Type B pancreatic cell (in vitro differentiated cells): Measurements from ENCODE around the gene ZNF236. TPM values are rescaled to one million over a fixed set of nuclear protein-coding genes. Genes with fewer than 3 reads are reported as not detected.

Experiments
- DNase-seq: peaks from one replicate; pipeline ENCODE4 v3.0.0; 2021; ENCODE audit warnings: mixed read lengths; ENCODE audit not compliant: unreplicated experiment; ENCODE audit errors: extremely low spot score
- H3K27ac Mint-ChIP-seq: 2 replicates; pipeline ENCODE4 v1.8.0; 2021; ENCODE audit warnings: mild to moderate bottlenecking, mixed read lengths
- H3K27me3 Mint-ChIP-seq: 2 replicates; pipeline ENCODE4 v1.8.0; 2021; ENCODE audit warnings: mixed read lengths
- H3K36me3 Mint-ChIP-seq: 2 replicates; pipeline ENCODE4 v1.8.0; 2021; ENCODE audit warnings: mixed read lengths
- H3K4me1 Mint-ChIP-seq: one replicate; pipeline ENCODE4 v1.8.0; 2021; ENCODE audit warnings: mixed read lengths; ENCODE audit not compliant: unreplicated experiment
- H3K4me3 Mint-ChIP-seq: 2 replicates; pipeline ENCODE4 v1.8.0; 2021; ENCODE audit warnings: mild to moderate bottlenecking, mixed read lengths
- H3K9me3 Mint-ChIP-seq: 2 replicates; pipeline ENCODE4 v1.8.0; 2021; ENCODE audit warnings: mixed read lengths
- total RNA-seq: library from RNA; stranded (reverse); gene quantifications from 2 replicates; pipeline ENCODE4 v1.2.1, GENCODE V29; 2021; ENCODE audit warnings: low replicate concordance
- TF ChIP-seq, protein P1 (sequence below): fragments of 200-600 bp; sonication (generic); conservative IDR thresholded peaks from 2 replicates; pipeline ENCODE4 v1.5.0; 2021; ENCODE audit warnings: antibody characterized with exemption, mild to moderate bottlenecking

The ZNF236 gene
- total RNA-seq, 1 donor from 2014 or later: 20.2 TPM

DNA sequence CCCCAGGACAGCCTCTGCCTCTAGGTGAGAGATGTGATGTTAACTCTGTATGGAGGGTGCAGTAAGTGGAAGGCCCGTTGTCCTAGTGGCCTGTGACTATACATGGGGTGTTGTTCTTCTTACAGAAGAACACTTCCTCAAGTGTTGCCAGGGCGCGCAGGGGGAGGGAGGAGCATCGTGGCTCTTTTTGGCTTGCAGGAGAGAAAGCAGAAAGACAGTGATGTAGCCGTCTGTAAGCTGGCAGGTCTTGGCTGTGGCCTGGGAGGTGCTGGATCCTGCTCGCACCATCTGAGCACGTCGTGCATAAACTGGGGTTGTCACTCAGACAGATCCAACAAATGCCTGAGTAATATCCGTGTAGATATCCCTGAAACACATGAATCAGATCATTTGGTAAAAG lies 44.3 kb downstream of the ZNF236 start:
- TF ChIP-seq, protein P1, sequence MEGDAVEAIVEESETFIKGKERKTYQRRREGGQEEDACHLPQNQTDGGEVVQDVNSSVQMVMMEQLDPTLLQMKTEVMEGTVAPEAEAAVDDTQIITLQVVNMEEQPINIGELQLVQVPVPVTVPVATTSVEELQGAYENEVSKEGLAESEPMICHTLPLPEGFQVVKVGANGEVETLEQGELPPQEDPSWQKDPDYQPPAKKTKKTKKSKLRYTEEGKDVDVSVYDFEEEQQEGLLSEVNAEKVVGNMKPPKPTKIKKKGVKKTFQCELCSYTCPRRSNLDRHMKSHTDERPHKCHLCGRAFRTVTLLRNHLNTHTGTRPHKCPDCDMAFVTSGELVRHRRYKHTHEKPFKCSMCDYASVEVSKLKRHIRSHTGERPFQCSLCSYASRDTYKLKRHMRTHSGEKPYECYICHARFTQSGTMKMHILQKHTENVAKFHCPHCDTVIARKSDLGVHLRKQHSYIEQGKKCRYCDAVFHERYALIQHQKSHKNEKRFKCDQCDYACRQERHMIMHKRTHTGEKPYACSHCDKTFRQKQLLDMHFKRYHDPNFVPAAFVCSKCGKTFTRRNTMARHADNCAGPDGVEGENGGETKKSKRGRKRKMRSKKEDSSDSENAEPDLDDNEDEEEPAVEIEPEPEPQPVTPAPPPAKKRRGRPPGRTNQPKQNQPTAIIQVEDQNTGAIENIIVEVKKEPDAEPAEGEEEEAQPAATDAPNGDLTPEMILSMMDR: no peak
- no peaks in the 10 kb centered on the region for H3K27me3 Mint-ChIP-seq
- no peak overlapping the region for H3K4me3 Mint-ChIP-seq
- no peaks in the 10 kb centered on the region for H3K9me3 Mint-ChIP-seq
- H3K4me1 Mint-ChIP-seq: peaks cover 10% of the 10 kb centered on the region
- DNase-seq: no peak
- peaks cover 37% of the 10 kb centered on the region for H3K36me3 Mint-ChIP-seq
- H3K27ac Mint-ChIP-seq: no peak overlapping the region

GRCh38 chr18:76873311-76873710 lies 51.0 kb downstream of the ZNF236 start:
- no peaks in the 10 kb centered on the region for H3K9me3 Mint-ChIP-seq
- H3K4me1 Mint-ChIP-seq: peaks cover 14% of the 10 kb centered on the region
- no peak overlapping the region for H3K27ac Mint-ChIP-seq
- no peak for DNase-seq
- TF ChIP-seq, protein P1: no peak
- peaks cover 28% of the 10 kb centered on the region for H3K36me3 Mint-ChIP-seq
- no peak overlapping the region for H3K4me3 Mint-ChIP-seq
- H3K27me3 Mint-ChIP-seq: no peaks in the 10 kb centered on the region

- peaks cover 14% of the 10 kb centered on the region for H3K4me1 Mint-ChIP-seq
- peak overlapping the region; percentile 25 for H3K27ac Mint-ChIP-seq
- no peaks in the 10 kb centered on the region for H3K27me3 Mint-ChIP-seq
- no peak for DNase-seq
- no peak overlapping the region for H3K4me3 Mint-ChIP-seq
- TF ChIP-seq, protein P1: no peak
- H3K9me3 Mint-ChIP-seq: no peaks in the 10 kb centered on the region
- H3K36me3 Mint-ChIP-seq: peaks cover 25% of the 10 kb centered on the region
These were observed 51.4 kb downstream of the ZNF236 start for GRCh38 chr18:76873713-76874112.

DNA sequence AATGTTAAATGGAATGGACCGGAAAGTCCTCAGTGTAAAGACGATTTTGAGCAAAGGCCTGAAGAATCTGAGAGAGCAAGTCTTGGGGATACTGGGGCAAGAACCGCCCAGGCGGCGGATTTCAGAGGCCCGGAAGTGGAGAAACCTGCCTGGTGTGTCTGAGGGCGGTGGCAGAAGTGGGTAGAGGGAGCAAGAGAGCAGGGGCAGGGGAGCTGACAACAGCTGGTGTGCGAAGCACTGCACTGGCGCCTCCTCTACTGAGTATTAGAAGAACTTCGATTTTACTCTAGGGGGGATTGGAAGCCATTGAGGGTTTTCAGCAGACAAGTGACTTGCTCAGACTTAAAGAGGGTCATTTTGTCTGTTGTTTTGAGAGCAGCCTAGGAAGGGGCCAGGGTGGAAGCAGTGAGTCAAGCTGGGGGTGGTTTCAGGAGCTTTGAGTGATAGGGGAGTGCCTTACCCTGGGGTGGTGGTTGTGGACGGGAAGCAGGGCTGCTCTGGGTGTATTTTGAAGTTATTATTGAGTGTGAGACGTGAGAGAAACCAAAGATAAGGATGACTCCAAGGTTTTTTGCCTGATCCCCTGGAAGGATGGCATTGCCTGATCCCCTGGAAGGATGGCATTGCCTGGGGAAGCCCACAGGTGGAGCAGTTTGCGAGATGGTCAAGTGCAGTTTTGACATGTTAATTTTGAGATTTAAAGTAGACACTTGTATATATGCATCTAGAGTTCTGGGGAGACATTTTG lies 52.5 kb downstream of the ZNF236 start:
- no peak overlapping the region for H3K4me3 Mint-ChIP-seq
- H3K27me3 Mint-ChIP-seq: no peaks in the 10 kb centered on the region
- no peaks in the 10 kb centered on the region for H3K9me3 Mint-ChIP-seq
- DNase-seq: no peak
- peak overlapping the region; percentile 58 for H3K27ac Mint-ChIP-seq
- peaks cover 25% of the 10 kb centered on the region for H3K36me3 Mint-ChIP-seq
- peaks cover 14% of the 10 kb centered on the region for H3K4me1 Mint-ChIP-seq
- TF ChIP-seq, protein P1: no peak

DNA sequence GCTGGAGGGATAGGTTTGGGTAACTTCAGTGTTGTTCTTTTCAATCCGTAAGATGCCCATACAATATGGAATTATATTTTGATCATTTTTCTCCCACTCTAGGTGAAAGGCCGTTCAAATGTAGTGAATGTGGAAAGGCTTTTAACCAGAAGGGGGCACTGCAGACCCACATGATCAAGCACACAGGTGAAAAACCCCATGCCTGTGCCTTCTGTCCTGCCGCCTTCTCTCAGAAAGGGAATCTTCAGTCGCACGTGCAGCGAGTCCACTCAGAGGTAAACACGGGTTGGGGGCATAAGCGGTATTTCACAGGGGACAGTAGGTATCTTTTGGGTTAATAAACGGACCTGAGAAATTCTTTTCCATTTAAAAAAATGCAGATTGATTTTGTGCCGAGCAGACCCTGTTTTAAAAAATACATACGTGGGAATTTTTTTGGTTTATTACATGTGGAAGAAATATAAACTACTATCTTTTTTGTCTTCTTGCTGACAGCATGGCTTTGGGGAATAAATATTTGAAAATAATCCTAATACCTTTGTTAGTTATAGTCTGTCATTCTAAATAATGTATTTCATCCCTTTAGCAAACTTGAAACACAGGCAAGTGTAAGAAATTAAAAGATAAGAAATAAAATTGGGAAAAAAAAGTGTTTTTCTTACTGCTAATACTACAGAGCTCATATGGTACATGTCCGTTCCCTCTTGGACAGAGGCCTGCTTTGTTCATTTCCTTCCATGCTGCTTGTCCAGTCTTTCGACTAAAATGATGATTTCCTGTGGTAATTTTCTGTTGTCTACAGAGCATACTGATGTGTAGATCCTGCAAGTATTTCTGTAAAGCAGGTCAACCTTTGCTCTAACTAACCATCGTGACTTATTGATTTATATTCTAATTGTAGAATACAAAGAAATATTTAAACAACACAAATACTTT lies 53.3 kb downstream of the ZNF236 start:
- Mint-ChIP-seq H3K4me3 (no peak overlapping the region), H3K9me3 (no peaks in the 10 kb centered on the region), H3K27me3 (no peaks in the 10 kb centered on the region), H3K4me1 (peaks cover 14% of the 10 kb centered on the region), H3K27ac (peak overlapping the region; percentile 58), H3K36me3 (peaks cover 17% of the 10 kb centered on the region)
- TF ChIP-seq, protein P1: peak; percentile 86
- no peak for DNase-seq
